Small intestine (tissue), 16 donors: ENCODE results near the gene AKT1S1. TPM values are rescaled to one million over a fixed set of nuclear protein-coding genes. Genes with fewer than 3 reads are reported as not detected.
A peak's percentile ranks its signal among the peaks of the same experiment; 100 is the strongest.
"Not testable (repeated sequence)": the region's sequence is repeated elsewhere in the genome, so short reads cannot be mapped to it uniquely, and the experiment has no call there.

Source experiments
- DNase-seq, 2 donors: peaks; one replicate each; pipeline versions ENCODE4 v3.0.0 to v3.0.0-alpha.2; 2013
- FAIRE-seq: peaks from 2 replicates; lab custom pipeline; 2012; peaks lifted over from hg19 to GRCh38; lab: Jason Lieb, UNC
- H3K27ac ChIP-seq, 3 donors: one replicate each; pipeline ENCODE4 v1.5.1; 2013; ENCODE audit warnings: low read length in 2 of 3, mild to moderate bottlenecking in 2 of 3, control low read depth in 1 of 3, inconsistent platforms in 1 of 3, low read depth in 1 of 3, moderate library complexity in 1 of 3
- H3K27me3 ChIP-seq, 3 donors: one replicate each; pipeline ENCODE4 v1.6.1; 2013; ENCODE audit warnings: low read length in 3 of 3, inconsistent platforms in 1 of 3; ENCODE audit not compliant: control insufficient read depth in 3 of 3, insufficient read depth in 3 of 3
- H3K36me3 ChIP-seq, 3 donors: one replicate each; pipeline ENCODE4 v1.6.1; 2013; ENCODE audit warnings: low read length in 3 of 3, inconsistent platforms in 1 of 3, low read depth in 1 of 3, mild to moderate bottlenecking in 1 of 3, moderate library complexity in 1 of 3; ENCODE audit not compliant: control insufficient read depth in 3 of 3, insufficient read depth in 2 of 3
- H3K4me1 ChIP-seq, 3 donors: one replicate each; pipeline ENCODE4 v1.6.1; 2013; ENCODE audit warnings: low read length in 2 of 3, inconsistent platforms in 1 of 3, low read depth in 1 of 3, mild to moderate bottlenecking in 1 of 3, moderate library complexity in 1 of 3; ENCODE audit not compliant: control insufficient read depth in 3 of 3, insufficient read depth in 2 of 3
- H3K4me3 ChIP-seq, 3 donors: one replicate each; pipeline ENCODE4 v1.5.1; 2013; ENCODE audit warnings: low read length in 3 of 3, control low read depth in 1 of 3, inconsistent platforms in 1 of 3, low read depth in 1 of 3, mild to moderate bottlenecking in 1 of 3, moderate library complexity in 1 of 3
- H3K9me3 ChIP-seq, 2 donors: one replicate each; pipeline ENCODE4 v1.6.1; 2013; ENCODE audit warnings: low read depth in 1 of 2, low read length in 1 of 2; ENCODE audit not compliant: control insufficient read depth in 2 of 2, insufficient read depth in 1 of 2
- WGBS, 3 donors: extraction: QIAGEN DNeasy Blood & Tissue Kit; methylation state at CpG; one replicate each; pipeline ENCODE4 v1.1.7; 2013; 5-methylcytosine and 5-hydroxymethylcytosine counted together
- long read RNA-seq, 10 donors: transcript quantifications; one replicate each; lab custom pipeline, GENCODE V29; 2026
- polyA plus RNA-seq, 4 donors: library from polyadenylated mRNA; stranded (reverse) in 3 of 4; unstranded in 1 of 4; fragments of 200-250 nt in 3 of 4; fragments of 120-200 nt in 1 of 4; gene quantifications; one replicate each; pipeline versions ENCODE4 v1.2.1 to v1.2.3, GENCODE V29; 2013
- donor health status: healthy with polysubstance abuse.
- donor health status: control.
- donor health status: control.
- donor health status: Bipolar disorder and iron deficiency.
- donor health status: healthy.

Gene AKT1S1
- polyA plus RNA-seq: 10 to 100 TPM; 30.6 to 54.9 (median 37.5) TPM
- long read RNA-seq, donor 1, transcript AKT1S1-207 (5 exons, 3,075 nt): major isoform, 13 of 34 reads
- long read RNA-seq, donor 1, transcript AKT1S1-205 (4 exons, 3,640 nt): minor isoform, 9 of 34 reads
- long read RNA-seq, donor 1, partial matches to known transcripts: 8 of 34 reads
- long read RNA-seq, donor 1, other reads (novel, unspliced or antisense): 0 of 34 reads
- long read RNA-seq, donor 2, transcript AKT1S1-205 (4 exons, 3,640 nt): major isoform, 6 of 8 reads
- long read RNA-seq, donor 2, partial matches to known transcripts: 0 of 8 reads
- long read RNA-seq, donor 2, other reads (novel, unspliced or antisense): 0 of 8 reads
- long read RNA-seq, donor 3, transcript AKT1S1-205 (4 exons, 3,640 nt): major isoform, 6 of 11 reads
- long read RNA-seq, donor 3, transcript AKT1S1-207 (5 exons, 3,075 nt): minor isoform, 5 of 11 reads
- long read RNA-seq, donor 3, partial matches to known transcripts: 0 of 11 reads
- long read RNA-seq, donor 3, other reads (novel, unspliced or antisense): 0 of 11 reads
- long read RNA-seq, donor 4, partial matches to known transcripts: 0 of 2 reads
- long read RNA-seq, donor 4, other reads (novel, unspliced or antisense): 0 of 2 reads
- long read RNA-seq, donor 5, partial matches to known transcripts: 5 of 10 reads
- long read RNA-seq, donor 5, other reads (novel, unspliced or antisense): 0 of 10 reads
- long read RNA-seq, donor 6, transcript AKT1S1-207 (5 exons, 3,075 nt): major isoform, 10 of 14 reads
- long read RNA-seq, donor 6, partial matches to known transcripts: 0 of 14 reads
- long read RNA-seq, donor 6, other reads (novel, unspliced or antisense): 0 of 14 reads
- long read RNA-seq, donor 7, transcript AKT1S1-207 (5 exons, 3,075 nt): major isoform, 10 of 74 reads
- long read RNA-seq, donor 7, transcript AKT1S1-205 (4 exons, 3,640 nt): minor isoform, 8 of 74 reads
- long read RNA-seq, donor 7, partial matches to known transcripts: 45 of 74 reads
- long read RNA-seq, donor 7, other reads (novel, unspliced or antisense): 5 of 74 reads
- long read RNA-seq, donor 8, partial matches to known transcripts: 0 of 1 reads
- long read RNA-seq, donor 8, other reads (novel, unspliced or antisense): 0 of 1 reads
- long read RNA-seq, donor 9, partial matches to known transcripts: 0 of 2 reads
- long read RNA-seq, donor 9, other reads (novel, unspliced or antisense): 0 of 2 reads
- long read RNA-seq, donor 10, transcript AKT1S1-205 (4 exons, 3,640 nt): major isoform, 6 of 17 reads
- long read RNA-seq, donor 10, transcript AKT1S1-207 (5 exons, 3,075 nt): minor isoform, 5 of 17 reads
- long read RNA-seq, donor 10, partial matches to known transcripts: 6 of 17 reads
- long read RNA-seq, donor 10, other reads (novel, unspliced or antisense): 0 of 17 reads

DNA sequence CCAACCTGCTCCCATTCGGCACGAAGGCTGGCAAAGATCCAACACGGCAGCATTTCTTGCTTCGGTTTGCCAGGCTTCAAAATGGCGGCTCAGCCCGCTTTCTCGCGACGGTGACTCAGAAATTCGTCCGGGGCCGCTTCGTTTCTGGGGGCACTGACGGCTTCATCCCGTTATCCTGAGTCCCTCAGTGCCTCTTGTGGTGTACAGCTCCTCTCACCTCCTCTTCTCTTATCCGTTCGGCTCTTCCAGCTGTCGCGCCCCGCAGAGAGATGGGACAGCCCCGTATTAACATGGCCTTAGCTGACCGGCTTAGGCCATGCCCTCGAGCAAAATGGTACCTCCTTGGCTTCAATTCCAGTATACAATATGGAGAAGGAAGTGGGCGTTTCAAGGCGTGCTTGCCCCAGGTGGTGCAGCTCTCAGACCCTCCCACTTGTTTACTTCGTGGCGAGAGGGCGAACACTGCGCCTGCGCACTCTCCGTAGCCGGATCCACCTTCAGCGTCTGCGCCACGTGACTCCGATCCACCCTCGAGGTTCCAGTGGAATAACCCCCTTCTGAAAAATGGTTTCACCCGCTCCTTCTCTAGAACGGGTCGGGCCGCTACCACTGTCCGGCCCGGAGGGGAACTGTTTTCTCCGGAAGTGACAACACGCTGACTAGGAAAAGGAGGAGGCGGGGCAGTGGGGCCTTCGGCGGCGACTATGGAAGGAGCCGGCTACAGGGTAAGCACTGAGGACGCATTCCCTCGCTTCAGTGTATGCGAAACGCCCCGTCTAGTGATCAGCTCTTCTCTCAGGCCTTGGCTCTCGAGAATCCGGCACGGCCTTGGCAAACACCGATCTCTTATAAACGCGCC lies at the start of gene AKT1S1, which contains the start of gene TBC1D17:
Gene AKT1S1, minus strand, starts transcription at position 336 of the 859 bp plus-strand sequence. CDS start 4,060 bp downstream, outside the sequence.
Gene TBC1D17, plus strand, starts transcription at position 683 of the 859 bp plus-strand sequence. Its CDS starts 22 bp downstream, at position 705.
- 0% methylated on average over 61 of the region's 61 CpGs for WGBS, 3 donors

GRCh38 chr19:49926515-49926914 lies 49.4 kb upstream of the AKT1S1 start:
- 88 to 91% (median 90%) methylated on average over 9 to 10 of the region's 10 CpGs for WGBS, 3 donors
- H3K4me1 ChIP-seq: peaks cover 0 to 15% (median 8%) of the 10 kb centered on the region in 3 donors
- no peaks in the 10 kb centered on the region for H3K27me3 ChIP-seq
- FAIRE-seq (no peak), DNase-seq (no peak)
- no peak overlapping the region for H3K27ac ChIP-seq
- H3K36me3 ChIP-seq: peaks cover 1 to 68% (median 5%) of the 10 kb centered on the region in 3 donors
- H3K9me3 ChIP-seq: no peaks in the 10 kb centered on the region
- no peak overlapping the region for H3K4me3 ChIP-seq

More for the DNA sequence above, at the start of gene AKT1S1, which contains the start of gene TBC1D17:
- no peaks in the 10 kb centered on the region for H3K27me3 ChIP-seq
- no peaks in the 10 kb centered on the region for H3K9me3 ChIP-seq
- H3K4me1 ChIP-seq: peaks cover 0 to 19% (median 4%) of the 10 kb centered on the region in 3 donors
- peaks cover 2 to 62% (median 11%) of the 10 kb centered on the region in 3 donors for H3K36me3 ChIP-seq
- peak within 1 kb of the TSS; percentile 78 to 83 (median 80) for H3K4me3 ChIP-seq
- DNase-seq (peak; percentile 100), FAIRE-seq (peak; percentile 49)
- peak within 1 kb of the TSS; percentile 96 to 99 (median 98) for H3K27ac ChIP-seq

- DNase-seq (no peak), FAIRE-seq (no peak)
- 93 to 98% (median 94%) methylated on average over 5 of the region's 5 CpGs for WGBS, 3 donors
Measured at GRCh38 chr19:49925486-49925885, 48.3 kb upstream of the AKT1S1 start.

DNA sequence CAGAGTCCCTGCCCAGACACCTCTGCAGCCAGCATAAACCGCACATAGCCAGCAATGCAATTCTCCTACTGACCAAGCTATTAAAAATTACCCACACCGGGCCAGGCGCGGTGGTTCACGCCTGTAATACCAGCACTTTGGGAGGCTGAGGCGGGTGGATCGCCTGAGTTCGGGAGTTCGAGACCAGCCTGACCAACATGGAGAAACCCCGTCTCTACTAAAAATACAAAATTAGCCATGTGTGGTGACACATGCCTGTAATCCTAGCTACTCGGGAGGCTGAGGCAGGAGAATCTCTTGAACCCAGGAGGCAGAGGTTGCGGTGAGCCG lies 47.7 kb upstream of the AKT1S1 start:
- Histone ChIP-seq H3K4me1 (peaks cover 0 to 11% (median 8%) of the 10 kb centered on the region in 3 donors), H3K36me3 (peaks cover 1 to 71% (median 5%) of the 10 kb centered on the region in 3 donors)
- H3K9me3 ChIP-seq, DNase-seq, H3K27me3 ChIP-seq, H3K4me3 ChIP-seq, FAIRE-seq, H3K27ac ChIP-seq: not testable (repeated sequence)
- 92 to 94% (median 94%) methylated on average over 13 of the region's 13 CpGs for WGBS, 3 donors

More at GRCh38 chr19:49925486-49925885, 48.3 kb upstream of the AKT1S1 start:
- Histone ChIP-seq H3K9me3 (no peaks in the 10 kb centered on the region), H3K27ac (no peak overlapping the region), H3K4me3 (no peak overlapping the region), H3K27me3 (no peaks in the 10 kb centered on the region), H3K4me1 (peaks cover 0 to 15% (median 8%) of the 10 kb centered on the region in 3 donors), H3K36me3 (peaks cover 1 to 68% (median 5%) of the 10 kb centered on the region in 3 donors)

DNA sequence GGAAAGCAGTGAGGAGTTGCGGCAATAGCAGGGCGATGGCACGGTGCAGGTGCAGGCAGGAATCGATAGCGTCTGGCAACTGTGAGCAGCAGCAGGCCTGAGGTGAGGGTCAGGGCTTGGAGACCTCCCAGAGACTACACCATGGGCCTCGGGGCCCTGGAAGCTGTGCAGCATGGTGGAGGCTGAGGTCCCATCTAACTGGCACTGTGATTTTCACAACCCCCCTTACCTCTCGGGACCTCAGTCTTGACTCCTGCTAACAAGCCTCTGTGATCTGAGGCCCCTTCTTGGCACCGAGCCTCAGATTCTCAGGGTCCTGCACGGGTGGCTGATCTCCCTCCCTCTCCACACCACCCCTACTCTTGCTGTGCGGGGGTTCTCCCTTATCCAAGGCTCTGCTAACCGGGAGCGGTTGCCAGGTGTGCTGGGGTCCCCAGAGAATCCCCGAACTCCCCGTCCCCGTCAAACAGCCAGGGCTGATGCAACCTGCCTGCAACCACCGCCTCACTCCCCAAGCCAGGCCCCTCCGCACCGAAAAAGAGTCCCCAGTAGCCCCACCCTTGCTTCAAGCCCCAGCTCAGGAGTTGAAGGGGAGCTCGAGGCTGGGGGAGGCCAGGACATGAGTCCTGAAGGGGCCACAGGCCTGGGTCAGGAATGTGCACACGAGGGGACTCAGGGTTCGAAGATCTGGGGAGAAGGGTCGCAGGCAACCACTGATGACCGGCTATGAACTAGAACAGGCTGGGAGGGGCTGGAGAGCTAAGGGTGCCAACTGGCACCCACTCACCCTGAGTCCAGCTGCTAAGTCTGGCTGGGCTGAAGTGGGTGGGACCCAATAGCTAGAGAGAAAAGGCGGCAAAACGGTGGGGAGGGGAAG lies 47.1 kb upstream of the AKT1S1 start:
- H3K4me3 ChIP-seq: no peak overlapping the region
- H3K36me3 ChIP-seq: peaks cover 1 to 75% (median 5%) of the 10 kb centered on the region in 3 donors
- peaks cover 0 to 11% (median 8%) of the 10 kb centered on the region in 3 donors for H3K4me1 ChIP-seq
- no peaks in the 10 kb centered on the region for H3K9me3 ChIP-seq
- no peak for FAIRE-seq
- H3K27me3 ChIP-seq: no peaks in the 10 kb centered on the region
- no peak for DNase-seq
- H3K27ac ChIP-seq: no peak overlapping the region
- WGBS, 3 donors: 83 to 86% (median 85%) methylated on average over 25 of the region's 25 CpGs

DNA sequence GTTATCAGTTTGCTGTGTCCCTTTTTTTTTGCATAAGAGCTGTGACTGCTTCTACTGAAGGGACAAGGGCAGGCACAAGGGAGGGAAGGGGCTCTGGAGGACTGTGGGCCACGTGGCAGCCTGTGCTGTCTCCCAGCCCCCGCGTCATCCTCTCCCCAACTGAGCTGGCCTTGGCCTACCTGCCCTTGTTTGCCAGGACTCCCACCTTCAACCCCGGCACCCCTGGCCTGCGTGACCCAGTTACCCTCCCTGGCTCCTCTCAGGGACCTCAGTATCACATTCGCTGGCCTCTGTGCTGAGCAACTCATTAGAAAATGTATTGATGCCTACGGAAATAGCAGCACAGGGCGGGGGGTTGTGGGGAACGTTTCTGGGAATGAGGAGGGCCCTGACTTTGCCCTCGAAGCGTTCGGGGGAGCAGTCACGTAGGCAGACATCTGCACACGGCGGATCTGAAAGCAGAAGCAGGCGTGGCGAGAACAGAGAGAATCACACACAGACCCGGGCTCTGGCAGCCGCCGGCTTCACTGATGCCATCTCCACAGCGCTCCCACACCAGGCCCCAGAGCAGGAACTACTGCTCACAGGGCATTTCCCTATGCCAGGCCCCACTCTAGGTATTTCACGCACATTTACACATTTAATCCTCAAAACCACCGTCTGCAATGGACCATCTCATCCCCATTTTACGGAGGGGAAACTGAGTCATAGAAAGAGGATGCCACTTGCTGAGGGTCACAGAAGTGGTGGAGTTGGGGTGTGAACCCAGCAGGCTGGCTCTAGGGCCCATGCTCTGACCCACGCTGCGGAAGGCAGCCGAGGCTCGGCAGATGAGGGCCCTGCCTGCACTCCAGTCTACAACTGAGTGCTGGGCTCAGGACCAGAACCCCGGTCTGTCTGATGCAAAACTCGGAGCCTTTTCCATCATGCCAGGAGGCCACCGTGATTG lies 46.2 kb upstream of the AKT1S1 start:
- Histone ChIP-seq H3K27ac (no peak overlapping the region), H3K9me3 (no peaks in the 10 kb centered on the region), H3K4me3 (no peak overlapping the region), H3K4me1 (peaks cover 0 to 11% (median 8%) of the 10 kb centered on the region in 3 donors), H3K27me3 (no peaks in the 10 kb centered on the region), H3K36me3 (peaks cover 1 to 82% (median 5%) of the 10 kb centered on the region in 3 donors)
- DNase-seq (no peak), FAIRE-seq (no peak)
- WGBS, 3 donors: 90 to 92% (median 90%) methylated on average over 30 to 31 of the region's 31 CpGs
